Testis (tissue), 3 donors: ENCODE data around the gene ALB. TPM values are rescaled to one million over a fixed set of nuclear protein-coding genes. Genes with fewer than 3 reads are reported as not detected.

Experiments used
- DNase-seq: peaks from one replicate; pipeline ENCODE4 v3.0.0-alpha.2; 2019
- H3K27ac ChIP-seq, 2 donors: fragments of 200-600 bp; sonication (generic); one replicate each; pipeline ENCODE4 v1.5.1; 2019
- H3K27me3 ChIP-seq: fragments of 200-600 bp; sonication (generic); one replicate; pipeline ENCODE4 v1.5.1; 2019
- H3K36me3 ChIP-seq: fragments of 200-600 bp; sonication (generic); one replicate; pipeline ENCODE4 v1.5.1; 2017; ENCODE audit warnings: low read depth; ENCODE audit errors: missing control alignments
- H3K4me1 ChIP-seq: fragments of 200-600 bp; sonication (generic); one replicate; pipeline ENCODE4 v1.5.1; 2019
- H3K4me3 ChIP-seq, 2 donors: fragments of 200-600 bp; sonication (generic); one replicate each; pipeline ENCODE4 v1.5.1; 2017 to 2019
- H3K9me3 ChIP-seq: fragments of 200-600 bp; sonication (generic); one replicate; pipeline ENCODE4 v1.5.1; 2017
- CTCF ChIP-seq, 3 experiments: fragments of 450-650 bp in 2 of 3; fragments of 200-600 bp in 1 of 3; sonication (generic) in 1 of 3; IDR thresholded peaks; one replicate each; pipeline ENCODE4 v1.5.1; 2016 to 2019; ENCODE audit warnings: antibody characterized with exemption in 3 of 3, mild to moderate bottlenecking in 2 of 3, moderate library complexity in 1 of 3
- POLR2A ChIP-seq: fragments of 450-650 bp; IDR thresholded peaks from one replicate; pipeline ENCODE4 v1.6.1; 2017; ENCODE audit warnings: antibody characterized with exemption, mild to moderate bottlenecking, moderate library complexity
- WGBS, 2 donors: methylation state at CpG; one replicate each; pipeline ENCODE4 v1.1.5; 2018; 5-methylcytosine and 5-hydroxymethylcytosine counted together
- intact Hi-C: fragments of 100-400 bp; cut with DNase I; formaldehyde crosslinking; loops from one replicate; pipeline ENCODE4 v1.15.1; 2023; ENCODE audit warnings: low total_unique reads
- polyA plus RNA-seq: library from polyadenylated mRNA; stranded (reverse); fragments of 350-450 nt; fragmentation: Illumina TruSeq; extraction: RNeasy Lipid Tissue Mini Kit (QIAGEN cat#74804); gene quantifications from one replicate; pipeline ENCODE4 v1.2.3, GENCODE V29; 2014; ENCODE audit warnings: low read depth, low replicate concordance; ENCODE audit not compliant: insufficient read depth
- total RNA-seq, 2 donors: library from RNA; depleted of rRNA; stranded (reverse); fragments of >200 nt; gene quantifications; one replicate each; pipeline ENCODE4 v1.2.3, GENCODE V29; 2016

ALB gene
- total and polyA plus RNA-seq, 3 donors from 2014 or later, result 3.5 to 6.9 (median 5.0) TPM

DNA sequence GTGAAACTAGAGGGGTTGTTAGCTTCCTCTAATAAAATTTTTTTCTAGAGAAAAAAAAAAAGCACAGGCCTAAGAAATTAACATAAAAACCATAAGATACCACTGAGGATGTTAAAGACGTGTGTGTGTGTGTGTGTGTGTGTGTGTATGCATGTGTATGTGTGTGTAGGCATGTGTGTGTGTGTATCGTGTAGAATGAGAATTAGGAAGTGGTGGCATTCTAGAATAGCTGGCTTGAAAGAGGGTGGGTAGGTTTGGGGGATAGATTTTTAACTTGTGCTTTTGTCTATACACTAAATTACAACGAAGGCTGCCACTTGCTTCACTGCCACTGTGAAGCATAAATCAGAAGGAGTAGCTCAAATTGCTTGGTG lies 54.9 kb downstream of the ALB start:
- 73 to 78% methylated on average over 3 of the region's 3 CpGs for WGBS, 2 donors
- Histone ChIP-seq H3K4me1 (no peaks in the 10 kb centered on the region), H3K36me3 (no peaks in the 10 kb centered on the region), H3K4me3 (no peak overlapping the region), H3K9me3 (no peaks in the 10 kb centered on the region), H3K27me3 (no peaks in the 10 kb centered on the region), H3K27ac (no peak overlapping the region)
- intact Hi-C loops, result no loop called here
- no peak for TF ChIP-seq CTCF (IDR thresholded peaks at IDR 0.05)
- TF ChIP-seq POLR2A, result no peak
- DNase-seq, result no peak

GRCh38 chr4:73460913-73461522 lies 56.9 kb downstream of the ALB start:
- WGBS, 2 donors, result 64 to 72% methylated on average over 4 of the region's 4 CpGs
- Histone ChIP-seq H3K4me3 (no peak overlapping the region), H3K36me3 (no peaks in the 10 kb centered on the region), H3K27ac (no peak overlapping the region), H3K9me3 (no peaks in the 10 kb centered on the region), H3K4me1 (no peaks in the 10 kb centered on the region), H3K27me3 (no peaks in the 10 kb centered on the region)
- intact Hi-C loops, result no loop called here
- TF ChIP-seq POLR2A, result no peak
- no peak for TF ChIP-seq CTCF (IDR thresholded peaks at IDR 0.05)
- DNase-seq, result no peak

DNA sequence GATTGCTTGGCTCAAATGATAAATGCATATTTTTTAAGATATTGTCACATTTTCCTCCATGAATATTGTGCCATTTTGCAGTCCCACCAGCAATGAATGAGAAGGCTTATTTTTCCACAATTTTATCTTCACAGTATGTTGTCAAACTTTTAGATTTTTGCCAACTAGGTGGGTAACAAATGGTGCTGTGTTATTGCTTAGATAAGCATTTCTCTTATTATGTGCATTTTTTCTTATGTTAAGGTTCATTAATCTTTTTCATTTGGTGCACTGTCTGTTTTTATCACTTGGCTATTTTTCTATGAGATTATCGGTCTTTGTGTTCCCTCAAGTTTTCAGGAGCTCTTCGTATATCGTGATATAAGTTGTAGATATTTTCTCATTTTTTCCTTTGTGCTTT lies 64.1 kb downstream of the ALB start:
- intact Hi-C loops, result no loop called here

DNA sequence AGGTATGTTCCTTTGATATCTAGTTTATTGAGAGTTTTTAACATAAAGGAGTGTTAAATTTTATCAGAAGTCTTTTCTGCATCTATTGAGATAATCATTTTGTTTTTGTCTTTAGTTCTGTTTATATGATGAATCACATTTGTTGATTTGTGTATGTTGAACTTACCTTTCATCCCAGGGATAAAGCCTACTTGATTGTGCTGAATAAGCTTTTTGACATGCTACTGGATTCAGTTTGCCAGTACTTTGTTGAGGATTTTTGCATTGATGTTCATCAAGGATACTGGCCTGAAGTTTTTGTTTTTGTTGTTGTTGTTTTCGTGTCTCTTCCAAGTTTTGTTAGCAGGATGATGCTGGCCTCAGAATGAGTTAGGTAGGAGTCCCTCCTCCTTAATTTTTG lies 66.6 kb downstream of the ALB start:
- H3K36me3 ChIP-seq, result no peaks in the 10 kb centered on the region
- no peak overlapping the region for H3K4me3 ChIP-seq
- whole genome bisulfite sequencing, 2 donors, result 85 to 88% methylated on average over 1 of the region's 1 CpG
- no peak overlapping the region for H3K27ac ChIP-seq
- TF ChIP-seq POLR2A (no peak), CTCF (IDR thresholded peaks at IDR 0.05) (no peak)
- no peaks in the 10 kb centered on the region for H3K4me1 ChIP-seq
- H3K27me3 ChIP-seq, result no peaks in the 10 kb centered on the region
- intact Hi-C loops, result no loop called here
- DNase-seq, result no peak
- no peaks in the 10 kb centered on the region for H3K9me3 ChIP-seq

More for the DNA sequence above, 64.1 kb downstream of the ALB start:
- H3K27me3 ChIP-seq, result no peaks in the 10 kb centered on the region
- no peak overlapping the region for H3K4me3 ChIP-seq
- H3K4me1 ChIP-seq, result no peaks in the 10 kb centered on the region
- no peak overlapping the region for H3K27ac ChIP-seq
- 84 to 89% methylated on average over 3 of the region's 3 CpGs for WGBS, 2 donors
- no peak for DNase-seq
- H3K9me3 ChIP-seq, result no peaks in the 10 kb centered on the region
- no peaks in the 10 kb centered on the region for H3K36me3 ChIP-seq
- TF ChIP-seq CTCF (IDR thresholded peaks at IDR 0.05) (no peak), POLR2A (no peak)

Other genes starting within 250 kb of the ALB start
- gene ANKRD17, start 145.5 kb upstream of the ALB start, total RNA-seq, result 10 to 100 TPM; 68.9 to 78.3 TPM
- 26.9 TPM for gene ANKRD17, start 145.5 kb upstream of the ALB start, polyA plus RNA-seq
- not detected for gene AFP, start 31.9 kb downstream of the ALB start, total RNA-seq
- 0.16 TPM for gene AFP, start 31.9 kb downstream of the ALB start, polyA plus RNA-seq
- gene AFM, start 77.5 kb downstream of the ALB start, total RNA-seq, result under 1 TPM in 1 of 2 donors, not detected in 1; 0.19 TPM
- 0.20 TPM for gene AFM, start 77.5 kb downstream of the ALB start, polyA plus RNA-seq
- under 1 TPM; 0.06 to 0.08 TPM for gene RASSF6, start 216.1 kb downstream of the ALB start, total RNA-seq
- 0.17 TPM for gene RASSF6, start 216.1 kb downstream of the ALB start, polyA plus RNA-seq